Measurements from ENCODE around the gene GSTM5.
"Not testable (repeated sequence)": the region's sequence is repeated elsewhere in the genome, so short reads cannot be mapped to it uniquely, and the experiment has no call there.

The GSTM5 gene

GRCh38 chr1:109761227-109762038 is 49.4 kb downstream of the GSTM5 start:
- DNase-seq (ENCODE audit: low read depth in 2 of 2), result no peak

DNA sequence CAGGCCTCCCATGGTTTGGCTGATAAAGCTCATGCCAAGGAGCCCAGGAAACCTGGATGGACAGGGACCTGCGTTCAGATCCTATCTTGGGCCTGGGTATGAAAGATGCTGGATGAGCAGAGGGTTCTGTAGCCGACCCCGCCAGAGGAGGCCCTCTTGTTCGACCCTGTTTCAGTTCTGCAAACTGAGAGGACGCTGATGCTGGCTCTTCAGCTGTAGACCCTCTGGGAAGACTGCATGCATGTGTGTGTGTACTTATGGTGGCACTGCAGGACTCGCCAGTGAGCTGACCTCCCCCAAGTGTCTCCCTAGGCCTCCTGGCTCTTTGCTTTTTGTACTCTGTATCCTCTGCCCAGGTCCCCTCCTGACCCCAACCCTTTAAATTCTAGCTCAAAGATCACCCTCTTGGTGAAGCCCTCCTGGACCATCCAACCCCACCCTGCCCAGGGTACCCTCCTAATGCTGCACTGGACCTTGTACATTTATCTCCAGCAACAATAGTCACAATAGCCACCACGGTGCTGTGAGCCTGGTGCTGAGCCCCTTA is 50.1 kb downstream of the GSTM5 start:
- no peak for DNase-seq (ENCODE audit: low read depth in 2 of 2)

- DNase-seq (ENCODE audit: low read depth in 2 of 2), result no peak
These were observed 51.0 kb downstream of the GSTM5 start for GRCh38 chr1:109762821-109763645.

GRCh38 chr1:109763646-109764415 is 51.8 kb downstream of the GSTM5 start, which contains the start of gene EPS8L3:
EPS8L3 (minus strand) TSS chr1:109763923; CDS start chr1:109761749, 2,174 bp downstream.
- no peak for DNase-seq (ENCODE audit: low read depth in 2 of 2)

GRCh38 chr1:109764561-109765482 is 52.8 kb downstream of the GSTM5 start:
- DNase-seq (ENCODE audit: low read depth in 2 of 2), result no peak

DNA sequence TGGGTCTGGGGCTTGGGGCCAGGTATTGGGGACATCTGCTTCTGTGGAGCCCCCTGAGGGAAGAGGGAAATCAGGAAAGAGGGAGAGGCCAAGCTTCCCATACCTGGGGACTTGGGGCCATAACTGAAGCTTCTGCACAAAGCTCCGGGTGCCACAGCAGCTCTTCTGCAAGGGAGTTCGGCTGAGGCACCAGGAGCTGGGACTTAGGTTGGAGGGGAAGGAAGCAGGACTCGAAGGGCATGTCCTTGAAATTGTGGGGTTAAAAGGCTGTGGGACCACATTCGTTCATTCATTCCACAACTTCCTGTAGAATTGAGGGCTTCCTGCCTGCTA is 53.4 kb downstream of the GSTM5 start:
- no peak for DNase-seq (ENCODE audit: low read depth in 2 of 2)

DNA sequence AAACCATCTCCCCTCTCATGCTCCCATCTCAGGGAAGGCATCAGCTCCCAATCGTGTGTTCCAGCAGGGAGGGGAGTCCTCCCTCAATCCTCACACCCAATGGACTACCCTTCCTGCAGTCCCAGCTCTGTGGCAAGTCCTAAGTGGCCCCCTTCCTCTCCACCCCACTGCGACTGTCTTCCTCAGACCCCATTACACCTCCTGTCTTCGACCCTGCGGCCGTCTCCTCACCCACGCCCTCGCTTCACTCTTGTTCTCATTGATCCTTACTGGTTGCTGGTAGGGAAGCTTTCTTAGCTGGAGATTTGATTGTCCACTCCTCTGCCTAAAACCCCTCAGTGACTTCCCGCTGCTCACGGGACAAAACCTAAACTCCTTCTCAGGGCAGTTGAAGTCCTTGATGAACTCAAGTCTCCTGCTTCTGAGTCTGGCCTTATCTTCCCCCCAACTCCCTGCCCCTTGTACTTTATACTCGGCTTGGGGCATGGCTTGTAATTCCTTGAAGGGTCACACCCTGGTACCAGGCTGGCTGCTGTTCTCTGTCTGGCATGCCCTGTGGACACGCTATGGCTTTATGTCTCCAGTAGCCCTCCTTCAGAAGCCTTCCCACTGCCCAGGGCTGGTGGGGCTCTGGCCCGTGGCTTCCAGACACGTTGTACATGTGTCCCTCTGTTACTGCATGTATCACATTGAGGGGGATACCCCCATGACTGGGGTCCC is 54.0 kb downstream of the GSTM5 start:
- DNase-seq (ENCODE audit: low read depth in 2 of 2), result no peak

DNA sequence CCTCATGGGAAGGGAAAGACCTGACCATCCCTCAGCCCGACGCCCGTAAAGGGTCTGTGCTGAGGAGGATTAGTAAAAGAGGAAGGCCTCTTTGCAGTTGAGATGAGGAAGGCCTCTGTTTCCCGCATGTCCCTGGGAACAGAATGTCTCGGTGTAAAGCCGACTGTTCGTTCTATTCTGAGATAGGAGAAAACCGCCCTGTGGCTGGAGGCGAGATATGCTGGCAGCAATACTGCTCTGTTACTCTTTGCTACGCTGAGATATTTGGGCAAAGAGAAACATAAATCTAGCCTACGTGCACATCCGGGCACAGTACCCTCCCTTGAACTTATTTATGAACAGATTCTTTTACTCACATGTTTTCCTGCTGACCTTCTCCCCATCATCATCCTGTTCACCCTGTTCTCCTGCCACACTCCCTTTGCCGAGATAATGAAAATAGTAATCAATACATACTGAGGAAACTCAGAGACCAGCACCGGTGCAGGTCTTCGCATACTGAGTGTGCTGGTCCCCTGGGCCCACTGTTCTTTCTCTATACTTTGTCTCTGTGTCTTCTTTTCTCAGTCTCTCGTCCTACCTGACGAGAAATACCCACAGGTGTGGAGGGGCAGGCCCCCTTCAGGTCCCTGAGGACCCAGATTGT is 55.1 kb downstream of the GSTM5 start:
- DNase-seq (ENCODE audit: low read depth in 2 of 2), result not testable (repeated sequence)

Measured in stimulated activated CD4-positive, alpha-beta T cell treated with anti-CD3 and anti-CD28 coated beads, Interleukin-1b, Interleukin-23, amount 100 ng/mL, for 4 hours (primary cell).